K562 (cell line): ENCODE data around the gene DEPDC1. TPM values are rescaled to one million over a fixed set of nuclear protein-coding genes. Genes with fewer than 3 reads are reported as not detected.

ENCODE experiments used
- ELF1 ChIP-seq: fragments of 200-800 bp; sonication (Bioruptor generic); IDR thresholded peaks from 2 replicates; pipeline ENCODE4 v1.6.1; 2016; ENCODE audit warnings: missing genetic modification characterization, missing compliant biosample characterization
- ZFPM2 ChIP-seq: fragments of 250-450 bp; sonication (Bioruptor Pico); IDR thresholded peaks from 2 replicates; pipeline ENCODE4 v1.5.1; 2022; ENCODE audit warnings: mild to moderate bottlenecking
- polyA plus RNA-seq, 8 experiments: library from polyadenylated mRNA; depleted of rRNA in 4 of 8; stranded (reverse) in 5 of 8; unstranded in 3 of 8; fragments of >200 nt; fragmentation: Nextera tagmentation in 2 of 8; fragmentation: Illumina TruSeq in 1 of 8; extraction: Ambion mirVana in 2 of 8; extraction: Trizol in 1 of 8; gene quantifications; 2 replicates each; pipeline versions ENCODE4 v1.2.1 to v1.2.3, GENCODE V29; 2011 to 2014; ENCODE audit warnings: inconsistent platforms in 1 of 8, missing spikeins in 1 of 8
- total RNA-seq, 7 experiments: library from RNA; depleted of rRNA in 6 of 7; stranded (reverse); fragments of >200 nt in 6 of 7; fragmentation: Illumina TruSeq in 2 of 7; extraction: Trizol in 2 of 7; gene quantifications; 2 replicates each; pipeline versions ENCODE4 v1.2.1 to v1.2.3, GENCODE V29; 2011 to 2021; ENCODE audit warnings: low replicate concordance in 1 of 7
- TF ChIP-seq, protein P1 (sequence below): fragments of 450-650 bp; IDR thresholded peaks from 2 replicates; pipeline ENCODE4 v1.6.1; 2016; ENCODE audit warnings: mild to moderate bottlenecking, moderate library complexity
- TF ChIP-seq, protein P2 (sequence below): sonication (generic); formaldehyde crosslinking; IDR thresholded peaks from 2 replicates; pipeline ENCODE4 v1.8.0; 2022; ENCODE audit warnings: missing genetic modification reagents, mild to moderate bottlenecking, borderline replicate concordance
- TF ChIP-seq, protein P3 (sequence below): sonication (generic); formaldehyde crosslinking; IDR thresholded peaks from 2 replicates; pipeline ENCODE4 v1.9.0; 2022; ENCODE audit warnings: mild to moderate bottlenecking, missing genetic modification reagents
- TF ChIP-seq, protein P4 (sequence below): sonication (generic); formaldehyde crosslinking; IDR thresholded peaks from 2 replicates; pipeline ENCODE4 v1.8.0; 2023; ENCODE audit warnings: mild to moderate bottlenecking, missing genetic modification reagents

Gene DEPDC1
- total and polyA plus RNA-seq, 9 of the 15 experiments (the other 6 are each of a cell fraction or from before 2014, with no cell fraction given) = 9.9 to 28.3 (median 17.8) TPM

DNA sequence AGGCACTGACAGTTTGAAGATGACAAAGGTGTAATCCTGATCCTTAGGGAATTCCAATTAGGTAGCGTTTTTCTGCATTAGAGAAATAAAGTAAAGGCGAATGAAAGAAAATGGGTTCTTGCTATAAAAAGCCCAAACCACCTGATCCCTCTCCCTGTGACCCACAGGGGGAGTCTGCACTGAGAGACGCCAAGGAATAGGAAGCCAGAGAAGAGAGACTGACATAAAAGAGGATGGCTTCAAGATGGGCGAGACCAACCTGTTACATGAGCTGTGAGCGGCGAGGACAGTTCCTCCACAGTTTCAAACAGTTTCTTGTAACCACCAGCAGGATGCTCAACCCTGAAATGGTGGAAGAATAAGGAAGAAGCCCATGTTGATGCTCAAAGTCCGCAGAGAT is 48.5 kb downstream of the DEPDC1 start (continued):
- TF ChIP-seq, protein P1, sequence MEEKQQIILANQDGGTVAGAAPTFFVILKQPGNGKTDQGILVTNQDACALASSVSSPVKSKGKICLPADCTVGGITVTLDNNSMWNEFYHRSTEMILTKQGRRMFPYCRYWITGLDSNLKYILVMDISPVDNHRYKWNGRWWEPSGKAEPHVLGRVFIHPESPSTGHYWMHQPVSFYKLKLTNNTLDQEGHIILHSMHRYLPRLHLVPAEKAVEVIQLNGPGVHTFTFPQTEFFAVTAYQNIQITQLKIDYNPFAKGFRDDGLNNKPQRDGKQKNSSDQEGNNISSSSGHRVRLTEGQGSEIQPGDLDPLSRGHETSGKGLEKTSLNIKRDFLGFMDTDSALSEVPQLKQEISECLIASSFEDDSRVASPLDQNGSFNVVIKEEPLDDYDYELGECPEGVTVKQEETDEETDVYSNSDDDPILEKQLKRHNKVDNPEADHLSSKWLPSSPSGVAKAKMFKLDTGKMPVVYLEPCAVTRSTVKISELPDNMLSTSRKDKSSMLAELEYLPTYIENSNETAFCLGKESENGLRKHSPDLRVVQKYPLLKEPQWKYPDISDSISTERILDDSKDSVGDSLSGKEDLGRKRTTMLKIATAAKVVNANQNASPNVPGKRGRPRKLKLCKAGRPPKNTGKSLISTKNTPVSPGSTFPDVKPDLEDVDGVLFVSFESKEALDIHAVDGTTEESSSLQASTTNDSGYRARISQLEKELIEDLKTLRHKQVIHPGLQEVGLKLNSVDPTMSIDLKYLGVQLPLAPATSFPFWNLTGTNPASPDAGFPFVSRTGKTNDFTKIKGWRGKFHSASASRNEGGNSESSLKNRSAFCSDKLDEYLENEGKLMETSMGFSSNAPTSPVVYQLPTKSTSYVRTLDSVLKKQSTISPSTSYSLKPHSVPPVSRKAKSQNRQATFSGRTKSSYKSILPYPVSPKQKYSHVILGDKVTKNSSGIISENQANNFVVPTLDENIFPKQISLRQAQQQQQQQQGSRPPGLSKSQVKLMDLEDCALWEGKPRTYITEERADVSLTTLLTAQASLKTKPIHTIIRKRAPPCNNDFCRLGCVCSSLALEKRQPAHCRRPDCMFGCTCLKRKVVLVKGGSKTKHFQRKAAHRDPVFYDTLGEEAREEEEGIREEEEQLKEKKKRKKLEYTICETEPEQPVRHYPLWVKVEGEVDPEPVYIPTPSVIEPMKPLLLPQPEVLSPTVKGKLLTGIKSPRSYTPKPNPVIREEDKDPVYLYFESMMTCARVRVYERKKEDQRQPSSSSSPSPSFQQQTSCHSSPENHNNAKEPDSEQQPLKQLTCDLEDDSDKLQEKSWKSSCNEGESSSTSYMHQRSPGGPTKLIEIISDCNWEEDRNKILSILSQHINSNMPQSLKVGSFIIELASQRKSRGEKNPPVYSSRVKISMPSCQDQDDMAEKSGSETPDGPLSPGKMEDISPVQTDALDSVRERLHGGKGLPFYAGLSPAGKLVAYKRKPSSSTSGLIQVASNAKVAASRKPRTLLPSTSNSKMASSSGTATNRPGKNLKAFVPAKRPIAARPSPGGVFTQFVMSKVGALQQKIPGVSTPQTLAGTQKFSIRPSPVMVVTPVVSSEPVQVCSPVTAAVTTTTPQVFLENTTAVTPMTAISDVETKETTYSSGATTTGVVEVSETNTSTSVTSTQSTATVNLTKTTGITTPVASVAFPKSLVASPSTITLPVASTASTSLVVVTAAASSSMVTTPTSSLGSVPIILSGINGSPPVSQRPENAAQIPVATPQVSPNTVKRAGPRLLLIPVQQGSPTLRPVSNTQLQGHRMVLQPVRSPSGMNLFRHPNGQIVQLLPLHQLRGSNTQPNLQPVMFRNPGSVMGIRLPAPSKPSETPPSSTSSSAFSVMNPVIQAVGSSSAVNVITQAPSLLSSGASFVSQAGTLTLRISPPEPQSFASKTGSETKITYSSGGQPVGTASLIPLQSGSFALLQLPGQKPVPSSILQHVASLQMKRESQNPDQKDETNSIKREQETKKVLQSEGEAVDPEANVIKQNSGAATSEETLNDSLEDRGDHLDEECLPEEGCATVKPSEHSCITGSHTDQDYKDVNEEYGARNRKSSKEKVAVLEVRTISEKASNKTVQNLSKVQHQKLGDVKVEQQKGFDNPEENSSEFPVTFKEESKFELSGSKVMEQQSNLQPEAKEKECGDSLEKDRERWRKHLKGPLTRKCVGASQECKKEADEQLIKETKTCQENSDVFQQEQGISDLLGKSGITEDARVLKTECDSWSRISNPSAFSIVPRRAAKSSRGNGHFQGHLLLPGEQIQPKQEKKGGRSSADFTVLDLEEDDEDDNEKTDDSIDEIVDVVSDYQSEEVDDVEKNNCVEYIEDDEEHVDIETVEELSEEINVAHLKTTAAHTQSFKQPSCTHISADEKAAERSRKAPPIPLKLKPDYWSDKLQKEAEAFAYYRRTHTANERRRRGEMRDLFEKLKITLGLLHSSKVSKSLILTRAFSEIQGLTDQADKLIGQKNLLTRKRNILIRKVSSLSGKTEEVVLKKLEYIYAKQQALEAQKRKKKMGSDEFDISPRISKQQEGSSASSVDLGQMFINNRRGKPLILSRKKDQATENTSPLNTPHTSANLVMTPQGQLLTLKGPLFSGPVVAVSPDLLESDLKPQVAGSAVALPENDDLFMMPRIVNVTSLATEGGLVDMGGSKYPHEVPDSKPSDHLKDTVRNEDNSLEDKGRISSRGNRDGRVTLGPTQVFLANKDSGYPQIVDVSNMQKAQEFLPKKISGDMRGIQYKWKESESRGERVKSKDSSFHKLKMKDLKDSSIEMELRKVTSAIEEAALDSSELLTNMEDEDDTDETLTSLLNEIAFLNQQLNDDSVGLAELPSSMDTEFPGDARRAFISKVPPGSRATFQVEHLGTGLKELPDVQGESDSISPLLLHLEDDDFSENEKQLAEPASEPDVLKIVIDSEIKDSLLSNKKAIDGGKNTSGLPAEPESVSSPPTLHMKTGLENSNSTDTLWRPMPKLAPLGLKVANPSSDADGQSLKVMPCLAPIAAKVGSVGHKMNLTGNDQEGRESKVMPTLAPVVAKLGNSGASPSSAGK = no peak
- TF ChIP-seq, protein P2, sequence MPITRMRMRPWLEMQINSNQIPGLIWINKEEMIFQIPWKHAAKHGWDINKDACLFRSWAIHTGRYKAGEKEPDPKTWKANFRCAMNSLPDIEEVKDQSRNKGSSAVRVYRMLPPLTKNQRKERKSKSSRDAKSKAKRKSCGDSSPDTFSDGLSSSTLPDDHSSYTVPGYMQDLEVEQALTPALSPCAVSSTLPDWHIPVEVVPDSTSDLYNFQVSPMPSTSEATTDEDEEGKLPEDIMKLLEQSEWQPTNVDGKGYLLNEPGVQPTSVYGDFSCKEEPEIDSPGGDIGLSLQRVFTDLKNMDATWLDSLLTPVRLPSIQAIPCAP = no peak
- TF ChIP-seq, protein P3, sequence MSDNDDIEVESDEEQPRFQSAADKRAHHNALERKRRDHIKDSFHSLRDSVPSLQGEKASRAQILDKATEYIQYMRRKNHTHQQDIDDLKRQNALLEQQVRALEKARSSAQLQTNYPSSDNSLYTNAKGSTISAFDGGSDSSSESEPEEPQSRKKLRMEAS (CRISPR knock-in tag) = no peak
- TF ChIP-seq ZFPM2 (CRISPR knock-in tag) = no peak
- TF ChIP-seq, protein P4, sequence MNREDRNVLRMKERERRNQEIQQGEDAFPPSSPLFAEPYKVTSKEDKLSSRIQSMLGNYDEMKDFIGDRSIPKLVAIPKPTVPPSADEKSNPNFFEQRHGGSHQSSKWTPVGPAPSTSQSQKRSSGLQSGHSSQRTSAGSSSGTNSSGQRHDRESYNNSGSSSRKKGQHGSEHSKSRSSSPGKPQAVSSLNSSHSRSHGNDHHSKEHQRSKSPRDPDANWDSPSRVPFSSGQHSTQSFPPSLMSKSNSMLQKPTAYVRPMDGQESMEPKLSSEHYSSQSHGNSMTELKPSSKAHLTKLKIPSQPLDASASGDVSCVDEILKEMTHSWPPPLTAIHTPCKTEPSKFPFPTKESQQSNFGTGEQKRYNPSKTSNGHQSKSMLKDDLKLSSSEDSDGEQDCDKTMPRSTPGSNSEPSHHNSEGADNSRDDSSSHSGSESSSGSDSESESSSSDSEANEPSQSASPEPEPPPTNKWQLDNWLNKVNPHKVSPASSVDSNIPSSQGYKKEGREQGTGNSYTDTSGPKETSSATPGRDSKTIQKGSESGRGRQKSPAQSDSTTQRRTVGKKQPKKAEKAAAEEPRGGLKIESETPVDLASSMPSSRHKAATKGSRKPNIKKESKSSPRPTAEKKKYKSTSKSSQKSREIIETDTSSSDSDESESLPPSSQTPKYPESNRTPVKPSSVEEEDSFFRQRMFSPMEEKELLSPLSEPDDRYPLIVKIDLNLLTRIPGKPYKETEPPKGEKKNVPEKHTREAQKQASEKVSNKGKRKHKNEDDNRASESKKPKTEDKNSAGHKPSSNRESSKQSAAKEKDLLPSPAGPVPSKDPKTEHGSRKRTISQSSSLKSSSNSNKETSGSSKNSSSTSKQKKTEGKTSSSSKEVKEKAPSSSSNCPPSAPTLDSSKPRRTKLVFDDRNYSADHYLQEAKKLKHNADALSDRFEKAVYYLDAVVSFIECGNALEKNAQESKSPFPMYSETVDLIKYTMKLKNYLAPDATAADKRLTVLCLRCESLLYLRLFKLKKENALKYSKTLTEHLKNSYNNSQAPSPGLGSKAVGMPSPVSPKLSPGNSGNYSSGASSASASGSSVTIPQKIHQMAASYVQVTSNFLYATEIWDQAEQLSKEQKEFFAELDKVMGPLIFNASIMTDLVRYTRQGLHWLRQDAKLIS = no peak
- no peak for TF ChIP-seq ELF1
